K562 (cell line): Measurements from ENCODE around the gene TMIGD3. TPM values are rescaled to one million over a fixed set of nuclear protein-coding genes. Genes with fewer than 3 reads are reported as not detected.

Experiments used
- ETV1 ChIP-seq: fragments of 450-650 bp; conservative IDR thresholded peaks from 2 replicates; pipeline ENCODE4 v1.6.1; 2016; ENCODE audit warnings: missing genetic modification characterization, control low read depth, low read depth, missing compliant biosample characterization
- KAT7 ChIP-seq: sonication (generic); formaldehyde crosslinking; IDR thresholded peaks from 2 replicates; pipeline ENCODE4 v1.8.0; 2022; ENCODE audit warnings: missing genetic modification reagents, mild to moderate bottlenecking, borderline replicate concordance
- KLF1 ChIP-seq: fragments of 450-650 bp; IDR thresholded peaks from 2 replicates; pipeline ENCODE4 v1.6.1; 2016; ENCODE audit warnings: missing genetic modification characterization, missing compliant biosample characterization
- MAFG ChIP-seq: fragments of 450-650 bp; conservative IDR thresholded peaks from 2 replicates; pipeline ENCODE4 v1.6.1; 2016; ENCODE audit warnings: missing genetic modification characterization, missing compliant biosample characterization
- MAZ ChIP-seq, 2 experiments: fragments of 450-650 bp in 1 of 2; sonication (generic) in 1 of 2; formaldehyde crosslinking; IDR thresholded peaks in 1 of 2; conservative IDR thresholded peaks in 1 of 2; 2 replicates each; pipeline versions ENCODE4 v1.4.0 to v1.5.0; 2020; ENCODE audit warnings: mild to moderate bottlenecking in 1 of 2, missing genetic modification reagents in 1 of 2
- NBN ChIP-seq: fragments of 450-650 bp; IDR thresholded peaks from 2 replicates; pipeline ENCODE4 v1.6.1; 2016; ENCODE audit warnings: low read depth, mild to moderate bottlenecking
- PHF8 ChIP-seq: fragments of 200-600 bp; sonication (generic); IDR thresholded peaks from 2 replicates; pipeline ENCODE4 v1.6.1; 2012; ENCODE audit warnings: mixed run types, mild to moderate bottlenecking, inconsistent platforms, low read length, moderate library complexity, borderline replicate concordance
- REST ChIP-seq, 2 experiments: fragments of 450-650 bp; formaldehyde crosslinking in 1 of 2; IDR thresholded peaks; 2 replicates each; pipeline versions ENCODE4 v1.4.0 to v1.6.1; 2014 to 2020; ENCODE audit warnings: mild to moderate bottlenecking in 2 of 2, borderline replicate concordance in 1 of 2, low read depth in 1 of 2
- SIRT6 ChIP-seq: IDR thresholded peaks from one replicate; pipeline ENCODE4 v1.6.1; 2012; ENCODE audit warnings: low read depth, mild to moderate bottlenecking, control low read depth, inconsistent platforms, low read length, moderate library complexity
- STAG1 ChIP-seq: sonication (generic); formaldehyde crosslinking; IDR thresholded peaks from 2 replicates; pipeline ENCODE4 v1.5.0; 2020; ENCODE audit warnings: missing genetic modification reagents, borderline replicate concordance
- TARDBP ChIP-seq: fragments of 450-650 bp; IDR thresholded peaks from 2 replicates; pipeline ENCODE4 v1.6.1; 2016
- ZKSCAN1 ChIP-seq: fragments of 150-350 bp; IDR thresholded peaks from 2 replicates; pipeline ENCODE4 v1.6.1; 2016; ENCODE audit warnings: low read depth, low read length
- ZNF12 ChIP-seq: sonication (generic); formaldehyde crosslinking; IDR thresholded peaks from 2 replicates; pipeline ENCODE4 v1.4.0; 2020; ENCODE audit warnings: mild to moderate bottlenecking, missing genetic modification reagents
- polyA plus RNA-seq, 8 experiments: library from polyadenylated mRNA; depleted of rRNA in 4 of 8; stranded (reverse) in 5 of 8; unstranded in 3 of 8; fragments of >200 nt; fragmentation: Nextera tagmentation in 2 of 8; fragmentation: Illumina TruSeq in 1 of 8; extraction: Ambion mirVana in 2 of 8; extraction: Trizol in 1 of 8; gene quantifications; 2 replicates each; pipeline versions ENCODE4 v1.2.1 to v1.2.3, GENCODE V29; 2011 to 2014; ENCODE audit warnings: inconsistent platforms in 1 of 8, missing spikeins in 1 of 8
- total RNA-seq, 7 experiments: library from RNA; depleted of rRNA in 6 of 7; stranded (reverse); fragments of >200 nt in 6 of 7; fragmentation: Illumina TruSeq in 2 of 7; extraction: Trizol in 2 of 7; gene quantifications; 2 replicates each; pipeline versions ENCODE4 v1.2.1 to v1.2.3, GENCODE V29; 2011 to 2021; ENCODE audit warnings: low replicate concordance in 1 of 7
- TF ChIP-seq, protein P1 (sequence below): sonication (generic); formaldehyde crosslinking; IDR thresholded peaks from 2 replicates; pipeline ENCODE4 v1.8.0; 2023; ENCODE audit warnings: mild to moderate bottlenecking, missing genetic modification reagents

Gene TMIGD3
- total and polyA plus RNA-seq, 9 of the 15 experiments (the other 6 are each of a cell fraction or from before 2014, with no cell fraction given) = 0.11 to 0.13 (median 0.11) TPM; not detected in 6

GRCh38 chr1:111507411-111508201, 4.2 kb upstream of the TMIGD3 start (continued):
- TF ChIP-seq REST (IDR thresholded peaks at IDR 0.05; ENCODE audit: borderline replicate concordance) (peak; percentile 47; the same call in 1 of the 2 replicates), REST (CRISPR knock-in tag; IDR thresholded peaks at IDR 0.05; ENCODE audit: low read depth) (peak; percentile 69; the same call in 1 of the 2 replicates), MAFG (tag) (no peak), ZKSCAN1 (0 out of 2 replicates have a peak, but pooled peaks have one; percentile 72), ETV1 (0 out of 2 replicates have a peak, but pooled peaks have one; percentile 41), SIRT6 (no peak), TARDBP (peak; percentile 25; the same call in 1 of the 2 replicates), NBN (peak; percentile 26; the same call in 1 of the 2 replicates), MAZ (CRISPR knock-in tag; conservative IDR thresholded peaks at IDR 0.05 in 1 of 2, IDR thresholded peaks at IDR 0.05 in 1 of 2) (peak in 1 of 2 experiments; percentile 81), KAT7 (CRISPR knock-in tag) (peak; percentile 94; the same call in 1 of the 2 replicates), STAG1 (CRISPR knock-in tag) (0 out of 2 replicates have a peak, but pooled peaks have one; percentile 43), PHF8 (peak; percentile 79; the same call in 1 of the 2 replicates), KLF1 (tag) (0 out of 2 replicates have a peak, but pooled peaks have one; percentile 18), ZNF12 (CRISPR knock-in tag) (0 out of 2 replicates have a peak, but pooled peaks have one; percentile 16)
- TF ChIP-seq, protein P1, sequence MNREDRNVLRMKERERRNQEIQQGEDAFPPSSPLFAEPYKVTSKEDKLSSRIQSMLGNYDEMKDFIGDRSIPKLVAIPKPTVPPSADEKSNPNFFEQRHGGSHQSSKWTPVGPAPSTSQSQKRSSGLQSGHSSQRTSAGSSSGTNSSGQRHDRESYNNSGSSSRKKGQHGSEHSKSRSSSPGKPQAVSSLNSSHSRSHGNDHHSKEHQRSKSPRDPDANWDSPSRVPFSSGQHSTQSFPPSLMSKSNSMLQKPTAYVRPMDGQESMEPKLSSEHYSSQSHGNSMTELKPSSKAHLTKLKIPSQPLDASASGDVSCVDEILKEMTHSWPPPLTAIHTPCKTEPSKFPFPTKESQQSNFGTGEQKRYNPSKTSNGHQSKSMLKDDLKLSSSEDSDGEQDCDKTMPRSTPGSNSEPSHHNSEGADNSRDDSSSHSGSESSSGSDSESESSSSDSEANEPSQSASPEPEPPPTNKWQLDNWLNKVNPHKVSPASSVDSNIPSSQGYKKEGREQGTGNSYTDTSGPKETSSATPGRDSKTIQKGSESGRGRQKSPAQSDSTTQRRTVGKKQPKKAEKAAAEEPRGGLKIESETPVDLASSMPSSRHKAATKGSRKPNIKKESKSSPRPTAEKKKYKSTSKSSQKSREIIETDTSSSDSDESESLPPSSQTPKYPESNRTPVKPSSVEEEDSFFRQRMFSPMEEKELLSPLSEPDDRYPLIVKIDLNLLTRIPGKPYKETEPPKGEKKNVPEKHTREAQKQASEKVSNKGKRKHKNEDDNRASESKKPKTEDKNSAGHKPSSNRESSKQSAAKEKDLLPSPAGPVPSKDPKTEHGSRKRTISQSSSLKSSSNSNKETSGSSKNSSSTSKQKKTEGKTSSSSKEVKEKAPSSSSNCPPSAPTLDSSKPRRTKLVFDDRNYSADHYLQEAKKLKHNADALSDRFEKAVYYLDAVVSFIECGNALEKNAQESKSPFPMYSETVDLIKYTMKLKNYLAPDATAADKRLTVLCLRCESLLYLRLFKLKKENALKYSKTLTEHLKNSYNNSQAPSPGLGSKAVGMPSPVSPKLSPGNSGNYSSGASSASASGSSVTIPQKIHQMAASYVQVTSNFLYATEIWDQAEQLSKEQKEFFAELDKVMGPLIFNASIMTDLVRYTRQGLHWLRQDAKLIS (CRISPR knock-in tag) = peak; percentile 96; the same call in 1 of the 2 replicates
